ENCODE results near the gene TMPRSS9. TPM values are rescaled to one million over a fixed set of nuclear protein-coding genes. Genes with fewer than 3 reads are reported as not detected.

Gene TMPRSS9
- total RNA-seq, 1 experiment from 2014 or later, result 0.57 TPM

DNA sequence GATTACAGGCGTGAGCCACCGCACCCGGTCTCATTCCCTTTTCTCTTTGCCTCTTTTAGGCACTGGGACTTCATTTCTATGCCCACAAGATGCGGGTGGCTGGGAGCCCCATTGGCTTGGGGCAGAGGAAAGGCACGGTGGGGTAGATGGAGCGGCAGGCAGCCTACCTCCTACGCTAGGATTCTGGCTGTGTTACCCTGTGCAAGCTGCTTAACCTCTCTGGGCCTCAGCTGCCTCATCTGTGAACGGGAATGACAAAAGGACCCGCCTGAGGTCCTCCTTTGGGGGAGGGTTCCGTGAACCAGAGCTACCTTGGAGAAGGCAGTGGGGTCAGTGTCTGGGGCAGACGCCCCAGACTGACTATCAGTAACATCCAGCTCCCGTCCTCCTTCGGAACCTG is 42.8 kb upstream of the TMPRSS9 start:
- ChIA-PET CTCF (interaction anchor here (1.3 to 3.3 kb wide), 4 partner anchors 15 to 56 kb away, joined by 4 to 42 read pairs (median 19); no protein-coding TSS in a partner anchor), POLR2A (interaction anchor here (0.6 kb wide), 1 partner anchor 551 kb away, joined by 3 read pairs; no protein-coding TSS in a partner anchor)
- peaks cover 9% of the 10 kb centered on the region for H3K27me3 Mint-ChIP-seq (ENCODE audit: low read depth)
- TF ChIP-seq ZMAT4 (CRISPR knock-in tag; IDR thresholded peaks at IDR 0.05), result no peak
- no peak for TF ChIP-seq ZBTB21 (CRISPR knock-in tag; IDR thresholded peaks at IDR 0.05; ENCODE audit: borderline replicate concordance)
- no peak for TF ChIP-seq AR (CRISPR knock-in tag; IDR thresholded peaks at IDR 0.05)
- no peak for TF ChIP-seq NFE2L1 (CRISPR knock-in tag; IDR thresholded peaks at IDR 0.05)
- TF ChIP-seq, protein P1, sequence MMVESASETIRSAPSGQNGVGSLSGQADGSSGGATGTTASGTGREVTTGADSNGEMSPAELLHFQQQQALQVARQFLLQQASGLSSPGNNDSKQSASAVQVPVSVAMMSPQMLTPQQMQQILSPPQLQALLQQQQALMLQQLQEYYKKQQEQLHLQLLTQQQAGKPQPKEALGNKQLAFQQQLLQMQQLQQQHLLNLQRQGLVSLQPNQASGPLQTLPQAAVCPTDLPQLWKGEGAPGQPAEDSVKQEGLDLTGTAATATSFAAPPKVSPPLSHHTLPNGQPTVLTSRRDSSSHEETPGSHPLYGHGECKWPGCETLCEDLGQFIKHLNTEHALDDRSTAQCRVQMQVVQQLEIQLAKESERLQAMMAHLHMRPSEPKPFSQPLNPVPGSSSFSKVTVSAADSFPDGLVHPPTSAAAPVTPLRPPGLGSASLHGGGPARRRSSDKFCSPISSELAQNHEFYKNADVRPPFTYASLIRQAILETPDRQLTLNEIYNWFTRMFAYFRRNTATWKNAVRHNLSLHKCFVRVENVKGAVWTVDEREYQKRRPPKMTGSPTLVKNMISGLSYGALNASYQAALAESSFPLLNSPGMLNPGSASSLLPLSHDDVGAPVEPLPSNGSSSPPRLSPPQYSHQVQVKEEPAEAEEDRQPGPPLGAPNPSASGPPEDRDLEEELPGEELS (CRISPR knock-in tag; IDR thresholded peaks at IDR 0.05), result no peak
- TF ChIP-seq ZNF232 (CRISPR knock-in tag; IDR thresholded peaks at IDR 0.05), result no peak
- TF ChIP-seq IRF2 (CRISPR knock-in tag; IDR thresholded peaks at IDR 0.05; ENCODE audit: borderline replicate concordance, low read depth), result no peak
- TF ChIP-seq, protein P2, sequence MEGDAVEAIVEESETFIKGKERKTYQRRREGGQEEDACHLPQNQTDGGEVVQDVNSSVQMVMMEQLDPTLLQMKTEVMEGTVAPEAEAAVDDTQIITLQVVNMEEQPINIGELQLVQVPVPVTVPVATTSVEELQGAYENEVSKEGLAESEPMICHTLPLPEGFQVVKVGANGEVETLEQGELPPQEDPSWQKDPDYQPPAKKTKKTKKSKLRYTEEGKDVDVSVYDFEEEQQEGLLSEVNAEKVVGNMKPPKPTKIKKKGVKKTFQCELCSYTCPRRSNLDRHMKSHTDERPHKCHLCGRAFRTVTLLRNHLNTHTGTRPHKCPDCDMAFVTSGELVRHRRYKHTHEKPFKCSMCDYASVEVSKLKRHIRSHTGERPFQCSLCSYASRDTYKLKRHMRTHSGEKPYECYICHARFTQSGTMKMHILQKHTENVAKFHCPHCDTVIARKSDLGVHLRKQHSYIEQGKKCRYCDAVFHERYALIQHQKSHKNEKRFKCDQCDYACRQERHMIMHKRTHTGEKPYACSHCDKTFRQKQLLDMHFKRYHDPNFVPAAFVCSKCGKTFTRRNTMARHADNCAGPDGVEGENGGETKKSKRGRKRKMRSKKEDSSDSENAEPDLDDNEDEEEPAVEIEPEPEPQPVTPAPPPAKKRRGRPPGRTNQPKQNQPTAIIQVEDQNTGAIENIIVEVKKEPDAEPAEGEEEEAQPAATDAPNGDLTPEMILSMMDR (IDR thresholded peaks at IDR 0.05), result no peak
- TF ChIP-seq, protein P3, sequence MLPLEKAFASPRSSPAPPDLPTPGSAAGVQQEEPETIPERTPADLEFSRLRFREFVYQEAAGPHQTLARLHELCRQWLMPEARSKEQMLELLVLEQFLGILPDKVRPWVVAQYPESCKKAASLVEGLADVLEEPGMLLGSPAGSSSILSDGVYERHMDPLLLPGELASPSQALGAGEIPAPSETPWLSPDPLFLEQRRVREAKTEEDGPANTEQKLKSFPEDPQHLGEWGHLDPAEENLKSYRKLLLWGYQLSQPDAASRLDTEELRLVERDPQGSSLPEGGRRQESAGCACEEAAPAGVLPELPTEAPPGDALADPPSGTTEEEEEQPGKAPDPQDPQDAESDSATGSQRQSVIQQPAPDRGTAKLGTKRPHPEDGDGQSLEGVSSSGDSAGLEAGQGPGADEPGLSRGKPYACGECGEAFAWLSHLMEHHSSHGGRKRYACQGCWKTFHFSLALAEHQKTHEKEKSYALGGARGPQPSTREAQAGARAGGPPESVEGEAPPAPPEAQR (CRISPR knock-in tag; IDR thresholded peaks at IDR 0.05), result no peak
- no peak for TF ChIP-seq PRDM15 (CRISPR knock-in tag; IDR thresholded peaks at IDR 0.05)
- no peak for ATAC-seq
- DNase-seq (ENCODE audit: low spot score), result no peak
- H3K9me3 Mint-ChIP-seq, result peaks cover 9% of the 10 kb centered on the region
- H3K4me3 Mint-ChIP-seq, result no peak overlapping the region
- H3K4me1 Mint-ChIP-seq, result 0 out of 2 replicates have a peak, but pooled peaks cover 2% of the 10 kb centered on the region
- H3K27ac Mint-ChIP-seq, result no peak overlapping the region
- peaks cover 5% of the 10 kb centered on the region for H3K36me3 Mint-ChIP-seq

- DNase-seq (ENCODE audit: low spot score) (no peak), ATAC-seq (no peak)
- Mint-ChIP-seq H3K27me3 (ENCODE audit: low read depth) (peaks cover 9% of the 10 kb centered on the region), H3K9me3 (peaks cover 9% of the 10 kb centered on the region), H3K4me3 (no peak overlapping the region), H3K36me3 (peaks cover 5% of the 10 kb centered on the region), H3K4me1 (0 out of 2 replicates have a peak, but pooled peaks cover 2% of the 10 kb centered on the region), H3K27ac (no peak overlapping the region)
- CTCF ChIA-PET, result interaction anchor here (1.3 to 3.0 kb wide), 2 partner anchors 43 to 56 kb away, joined by 4 to 42 read pairs; no protein-coding TSS in a partner anchor
- POLR2A ChIA-PET, result interaction anchor here (0.6 kb wide), 1 partner anchor 551 kb away, joined by 3 read pairs; no protein-coding TSS in a partner anchor
- no peak for TF ChIP-seq CREB1 (CRISPR knock-in tag; IDR thresholded peaks at IDR 0.05)
- TF ChIP-seq MLX (CRISPR knock-in tag; IDR thresholded peaks at IDR 0.05), result no peak
- no peak for TF ChIP-seq ZBTB21 (CRISPR knock-in tag; IDR thresholded peaks at IDR 0.05; ENCODE audit: borderline replicate concordance)
- TF ChIP-seq ZNF317 (CRISPR knock-in tag; IDR thresholded peaks at IDR 0.05; ENCODE audit: borderline replicate concordance, low read depth), result no peak
Observed at GRCh38 chr19:2317756-2318155, 42.3 kb upstream of the TMPRSS9 start.

Measured in WTC11 (cell line).